GM18502 (cell line): ENCODE results near the gene SERGEF.

ENCODE experiments used
- ATAC-seq: cut with Tn5 transposase; IDR thresholded peaks from one replicate; pipeline ENCODE4 v1.9.1; 2021; ENCODE audit warnings: mild to moderate bottlenecking; ENCODE audit not compliant: unreplicated experiment, poor library complexity

SERGEF gene

GRCh38 chr11:17794981-17795380 is 217.9 kb downstream of the SERGEF start:
- no peak for ATAC-seq

- no peak for ATAC-seq
These were observed 219.1 kb downstream of the SERGEF start for GRCh38 chr11:17793642-17794170.

GRCh38 chr11:17792161-17792560 is 220.7 kb downstream of the SERGEF start:
- ATAC-seq = no peak

- no peak for ATAC-seq
These were observed 221.7 kb downstream of the SERGEF start for GRCh38 chr11:17791144-17791543.

- no peak for ATAC-seq
These were observed 222.4 kb downstream of the SERGEF start for GRCh38 chr11:17790453-17790852.

GRCh38 chr11:17788084-17788483 is 224.8 kb downstream of the SERGEF start:
- no peak for ATAC-seq

- no peak for ATAC-seq
These were observed 225.9 kb downstream of the SERGEF start for GRCh38 chr11:17786824-17787525.

GRCh38 chr11:17783878-17784277 is 229.0 kb downstream of the SERGEF start:
- no peak for ATAC-seq

GRCh38 chr11:17782603-17783337 is 230.1 kb downstream of the SERGEF start:
- no peak for ATAC-seq

GRCh38 chr11:17782145-17782544 is 230.7 kb downstream of the SERGEF start:
- ATAC-seq = no peak

GRCh38 chr11:17781626-17782025 is 231.2 kb downstream of the SERGEF start:
- no peak for ATAC-seq

- ATAC-seq = no peak
These were observed 231.6 kb downstream of the SERGEF start for GRCh38 chr11:17781221-17781620.

- no peak for ATAC-seq
These were observed 232.2 kb downstream of the SERGEF start for GRCh38 chr11:17780668-17781067.

- no peak for ATAC-seq
These were observed 232.8 kb downstream of the SERGEF start for GRCh38 chr11:17779861-17780594.

GRCh38 chr11:17778956-17779860 is 233.6 kb downstream of the SERGEF start:
- no peak for ATAC-seq

GRCh38 chr11:17778352-17778751 is 234.5 kb downstream of the SERGEF start:
- no peak for ATAC-seq

GRCh38 chr11:17777738-17778091 is 235.1 kb downstream of the SERGEF start:
- ATAC-seq = no peak

- no peak for ATAC-seq
These were observed 235.6 kb downstream of the SERGEF start for GRCh38 chr11:17777086-17777737.

- no peak for ATAC-seq
These were observed 236.5 kb downstream of the SERGEF start for GRCh38 chr11:17776212-17776875.
